HG03354 (cell line): ENCODE data around the gene ECE1.
"Not testable (repeated sequence)": the region's sequence is repeated elsewhere in the genome, so short reads cannot be mapped to it uniquely, and the experiment has no call there.

Source experiments
- ATAC-seq: cut with Tn5 transposase; IDR thresholded peaks from one replicate; pipeline ENCODE4 v1.9.1; 2021; ENCODE audit warnings: mild to moderate bottlenecking; ENCODE audit not compliant: unreplicated experiment, poor library complexity, severe bottlenecking

Gene ECE1

DNA sequence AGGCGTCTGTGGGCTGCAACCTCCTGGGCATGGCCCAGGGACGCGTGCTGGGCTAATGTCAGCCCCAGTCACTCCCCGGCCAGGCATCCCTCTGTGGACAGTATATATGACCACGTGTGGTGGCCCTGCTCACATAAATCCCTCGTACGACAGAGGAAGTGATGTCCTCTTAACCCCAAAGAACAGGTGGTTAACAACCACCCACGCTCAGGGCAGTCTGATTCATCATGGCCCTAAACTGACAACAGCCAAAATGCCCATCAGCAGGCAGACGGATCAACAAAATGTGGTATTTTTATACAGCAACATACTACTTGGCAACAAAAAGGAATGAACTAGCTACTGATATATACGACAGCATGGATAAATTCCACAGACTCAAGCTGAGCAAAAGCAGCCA lies 51.0 kb downstream of the ECE1 start:
- ATAC-seq, result no peak

DNA sequence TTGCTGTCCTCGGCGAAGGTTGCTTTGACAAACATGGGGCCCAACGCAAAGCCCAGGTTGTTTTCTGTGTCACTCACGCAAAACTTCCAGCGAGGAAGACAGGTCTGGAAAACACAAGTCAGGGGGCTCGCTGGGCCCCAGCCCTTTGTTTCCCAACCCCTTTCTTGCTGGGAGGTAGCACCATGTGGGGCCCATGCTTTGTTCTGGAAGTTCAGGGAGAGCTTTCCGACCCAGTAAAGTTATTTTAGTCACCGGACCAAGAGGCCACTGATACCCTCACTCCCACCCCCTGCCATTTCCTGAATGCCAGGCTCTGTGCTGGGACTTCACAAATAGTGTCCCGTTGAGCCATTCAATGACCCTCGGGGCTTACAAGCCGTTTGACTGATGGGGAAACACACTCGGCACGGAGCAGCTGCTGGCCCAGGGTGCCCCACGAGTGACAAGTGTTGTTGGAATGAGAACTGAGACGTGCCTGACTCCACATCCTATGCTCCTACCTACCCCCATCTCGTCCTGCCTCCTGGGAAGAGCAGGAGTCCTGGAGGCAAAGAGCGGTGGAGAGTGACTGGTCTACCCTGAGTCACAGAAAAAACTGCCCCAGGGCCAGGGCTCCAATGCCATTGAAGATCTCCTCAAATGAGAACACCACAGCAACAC lies 52.0 kb downstream of the ECE1 start:
- ATAC-seq, result no peak

DNA sequence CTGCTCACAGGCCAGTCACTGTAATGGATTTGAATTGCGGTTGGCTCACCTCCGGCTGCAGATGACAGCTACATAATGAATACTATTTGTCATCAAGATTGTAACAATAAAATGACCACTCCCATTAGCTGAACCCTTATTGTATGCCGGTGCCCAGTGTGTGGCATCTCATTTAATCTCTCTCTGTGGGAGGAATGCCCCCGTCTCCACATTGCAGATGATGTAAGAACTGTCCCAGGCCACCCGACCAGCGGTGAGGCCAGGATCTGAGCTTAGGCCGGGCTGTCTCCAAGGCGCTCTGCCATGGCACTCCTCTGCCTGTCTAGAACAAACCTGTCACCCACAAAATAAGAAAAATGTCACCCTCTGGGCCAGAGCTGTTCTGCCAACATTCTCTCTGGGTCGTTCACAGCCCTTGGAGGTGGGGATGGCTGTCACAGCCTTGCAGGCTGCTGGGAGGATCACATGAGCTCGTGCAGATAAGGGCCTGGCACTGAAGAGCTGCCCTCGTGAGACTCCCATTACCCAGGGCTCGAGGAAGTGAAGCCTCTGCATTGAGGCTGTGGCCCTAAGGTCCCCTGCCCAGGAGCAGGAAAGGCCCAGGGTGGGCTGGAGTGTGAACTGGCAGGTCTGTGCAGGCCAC lies 52.7 kb downstream of the ECE1 start:
- no peak for ATAC-seq

DNA sequence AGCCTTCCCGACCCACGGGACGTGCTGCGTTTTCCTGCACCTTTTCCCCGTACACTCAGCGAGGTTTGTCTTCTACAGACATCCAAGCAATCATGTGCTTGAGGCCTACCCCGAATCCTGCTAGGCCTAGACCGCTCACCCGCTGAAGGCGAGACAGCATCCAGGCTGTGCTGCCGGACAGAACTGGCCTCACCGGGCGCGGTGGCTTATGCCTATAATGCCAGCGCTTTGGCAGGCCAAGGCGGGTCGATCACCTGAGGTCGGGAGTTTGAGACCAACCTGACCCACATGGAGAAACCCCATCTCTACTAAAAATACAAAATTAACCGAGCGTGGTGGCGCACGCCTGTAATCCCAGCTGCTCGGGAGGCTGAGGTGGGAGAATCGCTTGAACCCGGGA lies 54.1 kb downstream of the ECE1 start:
- no peak for ATAC-seq

DNA sequence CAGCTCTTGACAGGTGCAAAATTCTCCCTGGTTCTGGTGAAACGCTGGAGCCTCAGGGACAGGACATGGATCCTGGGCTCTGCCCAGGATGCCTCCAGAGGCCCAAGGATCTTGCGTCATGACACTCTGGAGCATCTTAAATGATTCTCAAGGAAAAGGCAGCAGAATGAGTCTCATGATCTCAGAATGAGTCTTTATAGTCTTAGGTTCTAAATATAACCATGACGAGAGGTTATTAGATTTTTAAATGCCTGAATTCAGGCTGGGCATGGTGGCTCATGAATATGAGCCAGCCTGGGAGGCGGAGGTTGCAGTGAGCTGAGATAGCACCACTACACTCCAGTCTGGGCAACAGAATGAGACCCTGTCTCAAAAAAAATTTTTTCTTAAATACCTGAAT lies 55.5 kb downstream of the ECE1 start:
- no peak for ATAC-seq

DNA sequence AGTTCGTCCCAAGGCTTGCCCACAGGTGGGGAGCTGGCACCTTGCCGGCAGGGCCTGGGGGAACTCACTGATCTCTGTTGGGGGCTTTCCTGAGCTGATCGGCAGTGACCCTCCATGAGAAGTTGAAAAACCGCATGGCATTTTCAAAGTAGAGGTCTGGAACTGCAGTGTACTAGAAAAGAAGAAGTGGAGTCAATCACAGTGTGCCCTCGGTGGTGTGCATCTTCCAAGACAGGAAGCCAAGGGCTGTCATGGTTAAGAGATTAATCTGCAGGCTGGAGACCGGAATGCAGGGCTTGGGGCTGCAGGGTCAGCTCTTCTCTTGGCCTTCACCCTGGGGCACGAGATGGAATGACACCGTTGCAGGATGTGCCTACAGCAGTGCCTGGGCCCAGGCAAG lies 56.8 kb downstream of the ECE1 start:
- no peak for ATAC-seq

DNA sequence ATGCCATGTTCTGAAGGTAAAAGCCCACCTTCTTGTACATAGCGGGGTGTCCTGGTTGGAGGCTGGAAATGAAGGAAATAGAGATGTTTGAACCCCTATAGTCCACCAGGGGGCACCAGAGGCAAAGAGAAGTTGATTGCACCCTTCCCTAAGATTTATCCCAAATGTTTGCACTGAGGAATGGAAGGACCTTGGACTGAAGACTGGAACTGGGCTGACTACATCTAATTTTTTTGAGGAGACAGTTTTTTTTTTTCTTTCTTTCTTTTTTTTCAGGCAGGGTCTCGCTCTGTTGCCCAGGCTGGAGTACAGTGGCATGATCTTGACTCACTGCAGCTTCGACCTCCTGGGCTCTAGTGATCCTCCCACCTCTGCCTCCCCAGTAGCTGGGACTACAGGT lies 58.2 kb downstream of the ECE1 start:
- no peak for ATAC-seq

DNA sequence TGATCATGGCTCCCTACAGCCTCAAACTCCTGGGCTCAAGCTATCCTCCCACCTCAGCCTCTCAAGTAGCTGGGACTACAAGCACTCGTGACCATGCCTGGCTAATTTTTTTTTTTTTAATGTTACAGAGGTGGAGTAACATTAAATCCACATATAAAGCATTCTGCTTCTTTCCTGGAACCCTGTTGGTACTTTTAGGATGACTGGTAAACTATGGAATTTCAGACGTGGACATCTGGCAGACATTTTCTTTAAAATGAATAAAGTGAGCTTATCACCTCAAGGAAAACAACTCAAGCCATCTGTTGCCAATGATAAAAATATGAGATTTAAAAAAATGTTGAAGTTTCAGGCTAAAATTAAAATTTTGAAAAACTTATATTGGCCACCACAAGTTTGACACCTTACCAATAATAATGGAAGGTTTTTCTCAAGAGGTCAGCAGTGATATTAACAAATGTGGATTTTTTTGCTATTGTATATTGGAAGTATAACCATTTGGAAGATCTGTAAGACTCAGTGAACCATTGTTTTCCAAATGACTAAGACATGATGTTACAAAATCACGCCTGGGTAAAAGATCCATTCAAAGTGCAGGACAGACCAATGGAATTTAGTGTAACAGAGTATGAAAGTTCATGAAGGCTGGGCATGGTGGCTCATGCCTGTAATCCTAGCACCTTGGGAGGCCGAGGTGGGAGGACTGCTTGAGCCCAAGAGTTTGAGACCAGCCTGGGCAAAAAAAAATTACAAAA lies 60.8 kb downstream of the ECE1 start:
- no peak for ATAC-seq

DNA sequence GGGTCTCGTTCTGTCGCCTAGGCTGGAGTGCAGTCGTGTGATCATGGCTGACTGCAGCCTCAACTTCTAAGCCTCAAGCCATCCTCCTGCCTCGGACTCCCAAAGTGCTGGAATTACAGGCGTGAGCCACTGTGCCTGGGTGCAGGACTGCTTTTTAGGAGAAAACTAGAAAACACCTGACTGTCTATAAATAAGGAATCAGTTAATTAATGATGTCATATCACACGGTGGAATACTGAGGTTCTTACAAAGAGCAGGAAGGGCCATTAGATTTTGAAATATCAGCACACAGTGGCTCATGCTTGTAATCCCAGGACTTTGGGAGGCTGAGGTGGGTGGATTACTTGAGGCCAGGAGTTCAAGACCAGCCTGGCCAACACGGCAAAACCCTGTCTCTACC lies 62.0 kb downstream of the ECE1 start:
- ATAC-seq, result not testable (repeated sequence)

DNA sequence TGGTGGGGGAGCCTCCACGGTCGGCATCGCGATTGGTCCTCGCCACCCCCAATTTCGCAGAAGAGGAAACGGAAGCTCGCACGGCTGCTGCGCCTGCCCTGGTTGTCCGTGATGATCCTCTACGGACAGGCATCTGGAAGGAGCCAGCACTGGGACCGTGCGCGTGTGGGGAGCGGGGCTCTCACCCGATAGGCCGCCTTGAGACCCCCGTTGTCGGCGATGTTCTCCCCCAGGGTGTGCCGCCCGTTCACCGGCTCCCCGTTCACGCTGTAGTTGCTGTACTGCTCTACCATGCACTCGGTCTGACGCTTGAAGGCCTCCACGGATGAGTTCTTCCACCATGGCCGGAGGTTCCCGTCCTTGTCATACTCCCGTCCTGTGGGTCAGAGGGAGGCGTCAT lies 65.2 kb downstream of the ECE1 start:
- ATAC-seq, result no peak

DNA sequence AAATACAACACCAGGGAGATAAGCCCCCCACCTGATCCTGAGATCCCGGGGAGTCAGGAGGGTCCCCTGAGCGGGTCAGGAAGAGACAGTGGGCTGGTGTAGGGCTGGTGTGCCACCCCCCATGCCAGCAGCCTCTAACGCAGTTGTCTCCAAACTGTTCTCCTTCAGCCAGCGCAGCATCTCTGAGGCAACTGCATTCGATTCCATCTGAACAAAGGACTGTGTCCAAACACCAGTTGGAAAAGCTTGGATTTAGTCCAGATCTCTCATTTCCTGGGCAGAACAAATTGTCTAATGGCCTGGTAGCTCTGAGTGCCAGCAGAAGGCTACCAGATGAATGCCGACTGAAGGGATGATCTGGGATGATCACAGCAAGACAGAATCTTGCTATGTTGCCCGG lies 69.4 kb downstream of the ECE1 start:
- no peak for ATAC-seq

DNA sequence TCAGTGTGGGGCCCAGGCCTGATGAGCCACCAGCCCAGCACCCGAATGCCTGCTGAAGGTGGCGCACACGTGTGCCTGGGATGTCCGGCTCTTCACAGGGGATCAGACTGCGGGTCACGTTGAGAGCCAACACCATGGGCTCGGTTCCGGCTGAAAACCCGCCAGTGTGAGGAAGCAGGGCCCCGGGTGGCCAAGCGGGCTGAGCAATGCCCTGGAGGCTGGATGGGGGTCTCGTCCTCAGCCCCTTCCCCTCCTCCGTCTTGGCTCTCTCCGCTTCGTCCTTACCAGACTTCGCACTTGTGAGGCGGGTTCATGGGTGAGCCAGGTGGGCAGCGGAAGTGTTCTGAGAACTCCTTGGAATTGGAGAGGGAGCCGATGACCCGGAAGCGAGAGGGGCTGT lies 70.6 kb downstream of the ECE1 start:
- ATAC-seq, result no peak

DNA sequence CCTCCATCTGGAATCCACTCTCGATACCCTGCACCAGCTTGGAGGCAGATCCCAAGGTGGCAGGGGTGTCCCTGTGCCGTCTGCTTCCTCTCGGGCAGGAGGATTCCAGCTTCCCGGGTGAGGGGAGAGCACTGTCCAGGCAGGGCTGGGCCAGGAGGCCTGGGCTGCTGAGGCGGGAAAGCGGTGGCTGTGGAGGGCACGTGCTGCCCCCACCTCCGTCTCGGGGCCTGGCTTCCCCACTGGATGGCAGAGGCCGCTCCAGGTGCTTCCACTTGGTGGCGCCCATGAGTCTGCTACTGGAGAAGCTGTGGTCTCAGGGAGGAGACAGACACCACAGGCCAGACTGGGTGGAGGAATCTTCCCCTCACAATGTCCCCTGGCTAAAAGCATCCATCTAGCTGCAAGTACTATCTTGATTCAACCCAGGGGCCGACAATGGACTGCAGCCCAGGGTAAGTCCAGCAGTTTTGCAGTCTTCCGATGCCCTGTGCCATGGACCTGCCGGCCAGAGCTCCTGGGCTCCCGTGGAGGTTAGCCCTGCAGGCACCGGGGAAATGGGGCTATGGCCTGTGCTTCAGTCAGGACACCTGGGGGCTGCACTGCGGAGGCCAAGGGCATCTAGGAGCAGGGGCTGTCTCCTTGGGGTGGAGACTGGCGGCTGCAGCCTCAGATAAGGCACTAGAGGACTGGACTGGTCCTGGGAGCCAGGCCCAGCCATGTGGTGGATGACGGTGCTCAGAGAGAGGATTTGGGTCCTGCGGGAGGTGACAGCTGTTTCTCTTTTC lies 72.3 kb downstream of the ECE1 start:
- ATAC-seq, result no peak

DNA sequence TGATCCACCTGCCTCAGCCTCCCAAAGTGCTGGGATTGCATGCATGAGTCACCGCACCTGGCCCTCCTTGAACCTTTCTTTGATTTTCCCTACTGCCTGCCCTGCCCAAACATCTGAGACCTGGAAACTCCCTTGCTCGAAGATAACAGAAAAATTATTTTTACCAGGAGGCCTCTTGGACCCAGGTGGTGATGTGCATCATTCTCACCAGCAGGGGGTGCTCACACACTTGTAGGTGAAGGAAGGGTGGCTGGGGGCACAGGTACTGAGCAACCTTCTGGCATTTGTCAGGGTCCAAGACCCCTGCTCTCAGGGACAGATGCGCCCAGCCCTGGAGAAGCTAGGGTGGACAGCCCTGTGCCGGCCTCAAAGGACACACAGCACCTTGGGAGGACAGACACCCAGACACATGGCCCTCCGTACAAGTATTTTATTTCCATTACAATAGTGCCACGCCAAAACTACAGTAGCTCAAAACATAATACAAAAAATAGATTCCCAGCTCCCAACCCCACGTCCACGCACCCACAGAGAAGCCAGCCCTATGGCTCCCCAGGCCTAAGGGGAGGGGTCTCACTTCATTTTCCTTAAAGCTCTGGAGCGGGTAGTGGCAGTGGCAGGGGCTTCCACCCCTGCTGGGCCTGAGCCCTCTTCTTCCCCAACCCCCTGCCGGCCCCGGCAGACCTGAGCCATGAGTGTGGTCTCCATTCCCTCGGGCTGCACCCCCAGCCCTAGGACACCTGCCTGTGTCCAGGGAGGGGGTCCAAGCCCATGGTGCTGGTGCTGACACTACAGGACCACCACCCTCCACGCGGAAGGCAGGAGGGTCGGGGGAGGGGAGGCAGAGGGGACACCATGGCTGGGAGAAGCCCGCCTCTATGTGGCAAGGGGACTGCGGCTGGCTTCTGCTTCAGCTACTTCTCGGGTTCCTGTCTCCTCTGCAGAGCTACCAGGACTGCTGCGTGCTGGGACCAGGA lies 73.1 kb downstream of the ECE1 start:
- ATAC-seq, result no peak

DNA sequence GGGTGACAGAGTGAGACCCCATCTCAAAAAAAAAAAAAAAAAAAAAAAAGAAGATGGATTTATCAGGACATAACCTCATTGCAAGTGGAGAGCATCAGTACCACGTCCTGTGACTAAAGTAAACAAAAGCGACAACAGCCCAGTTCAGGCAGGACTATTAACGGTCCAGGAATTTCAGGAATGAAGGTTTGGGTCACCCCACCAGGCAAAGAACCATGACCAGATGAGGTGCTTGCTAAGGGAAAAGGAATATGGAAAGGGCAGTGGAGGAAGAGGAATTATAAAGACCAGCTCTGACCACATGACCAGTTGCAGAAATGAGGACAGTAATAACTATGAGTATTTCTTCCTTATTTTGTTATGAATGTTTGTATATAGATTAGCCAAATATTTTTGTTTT lies 78.1 kb downstream of the ECE1 start:
- no peak for ATAC-seq

DNA sequence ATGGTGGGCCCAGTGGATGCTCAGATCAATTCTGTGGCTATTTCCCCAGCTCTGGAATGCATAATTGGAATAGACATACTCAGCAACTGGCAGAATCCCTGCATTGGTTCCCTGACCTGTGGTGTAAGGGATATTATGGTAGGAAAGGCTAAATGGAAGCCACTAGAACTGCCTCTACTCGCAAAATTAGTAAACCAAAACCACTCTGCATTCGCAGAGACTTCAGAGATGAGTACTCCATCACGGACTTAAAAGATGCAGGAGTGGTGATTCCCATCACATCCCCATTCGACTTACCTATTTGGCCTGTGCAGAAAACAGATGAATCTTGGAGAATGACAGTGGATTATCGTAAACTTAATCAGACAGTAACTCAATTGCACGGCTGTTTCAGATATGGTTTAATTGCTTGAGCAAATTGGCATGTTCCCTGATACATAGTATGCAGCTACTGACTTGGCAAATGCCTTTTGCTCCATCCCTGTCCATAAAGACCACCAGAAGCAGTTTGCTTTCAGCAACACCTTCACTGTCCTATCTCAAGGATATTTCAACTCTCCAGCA lies 82.0 kb downstream of the ECE1 start:
- not testable (repeated sequence) for ATAC-seq

DNA sequence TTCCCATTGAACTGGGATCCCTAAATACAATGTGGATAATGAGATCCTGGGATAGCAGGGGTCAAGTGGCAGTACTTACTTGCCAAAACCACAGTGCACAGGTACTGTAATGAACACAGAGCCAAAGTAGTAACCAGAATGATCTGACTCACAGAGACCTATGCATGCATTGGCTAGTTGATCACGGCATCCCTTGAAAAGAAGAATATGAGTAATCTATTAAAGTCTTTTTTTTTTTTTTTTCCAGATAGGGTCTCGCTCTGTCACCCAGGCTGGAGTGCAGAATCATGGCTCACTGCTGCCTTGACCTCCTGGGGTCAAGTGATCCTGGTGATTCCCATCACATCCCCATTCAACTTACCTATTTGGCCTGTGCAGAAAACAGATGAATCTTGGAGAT lies 84.1 kb downstream of the ECE1 start:
- ATAC-seq, result no peak

DNA sequence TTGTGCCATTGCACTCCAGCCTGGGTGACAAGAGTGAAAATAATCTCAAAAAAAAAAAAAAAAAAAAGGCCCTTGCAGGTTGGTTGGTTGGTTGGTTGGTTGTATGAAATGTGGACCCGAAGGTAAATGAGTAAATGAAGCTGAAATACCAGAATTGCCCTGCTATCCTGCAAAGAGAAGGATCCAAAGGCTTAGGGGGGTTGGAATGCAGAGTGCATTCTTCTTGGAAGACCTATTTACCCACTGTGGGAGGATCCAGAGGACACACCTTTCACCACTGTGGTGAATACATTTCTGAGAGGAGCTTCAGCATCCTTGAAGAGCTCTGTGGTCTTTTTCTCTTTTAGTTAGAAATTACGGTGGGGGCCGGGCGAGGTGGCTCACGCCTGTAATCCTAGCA lies 84.8 kb downstream of the ECE1 start:
- no peak for ATAC-seq

DNA sequence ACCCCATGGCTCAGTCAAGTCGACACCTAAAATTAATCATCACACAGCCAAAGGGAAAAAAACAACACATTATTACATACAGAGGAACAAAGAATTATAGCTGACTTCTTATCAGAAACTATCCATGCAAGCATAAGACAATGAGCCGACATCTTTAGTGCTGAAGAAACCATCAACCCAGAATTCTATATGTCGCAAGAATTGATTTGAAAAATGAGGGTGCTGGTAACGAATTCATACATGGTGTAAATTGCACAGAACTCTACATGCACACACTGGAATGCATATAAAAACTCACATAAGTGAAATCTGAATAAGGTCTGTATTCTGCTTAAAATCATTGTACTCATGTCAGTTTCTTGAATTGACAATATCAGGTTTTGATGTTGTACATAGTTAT lies 88.6 kb downstream of the ECE1 start:
- ATAC-seq, result no peak
